HG03342 (cell line): ENCODE results near the gene SURF6.
"Not testable (repeated sequence)": the region's sequence is repeated elsewhere in the genome, so short reads cannot be mapped to it uniquely, and the experiment has no call there.

Source experiments
- ATAC-seq: cut with Tn5 transposase; IDR thresholded peaks from one replicate; pipeline ENCODE4 v1.9.1; 2021; ENCODE audit warnings: mild to moderate bottlenecking, moderate library complexity; ENCODE audit not compliant: unreplicated experiment

The SURF6 gene

GRCh38 chr9:133301253-133302230 is 34.4 kb downstream of the SURF6 start:
- no peak for ATAC-seq

DNA sequence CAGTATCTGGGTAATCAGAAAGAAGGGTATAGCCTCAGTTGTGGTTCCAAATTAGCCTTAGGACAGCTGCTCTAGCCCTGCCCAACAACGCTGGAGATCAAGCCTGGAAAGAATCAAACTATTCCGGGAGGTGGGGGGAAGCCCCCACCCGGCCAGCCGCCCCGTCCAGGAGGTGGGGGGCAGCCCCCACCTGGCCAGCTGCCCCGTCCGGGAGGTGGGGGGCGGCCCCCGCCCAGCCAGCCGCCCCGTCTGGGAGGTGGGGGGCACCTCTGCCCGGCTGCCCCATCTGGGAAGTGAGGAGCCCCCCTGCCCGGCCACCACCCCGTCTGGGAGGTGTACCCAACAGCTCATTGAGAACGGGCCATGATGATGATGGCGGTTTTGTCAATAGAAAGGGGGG is 36.0 kb downstream of the SURF6 start:
- ATAC-seq = not testable (repeated sequence)

- ATAC-seq = no peak
These were observed 41.7 kb downstream of the SURF6 start for GRCh38 chr9:133294257-133294656.

GRCh38 chr9:133290751-133291302 is 45.2 kb downstream of the SURF6 start:
- ATAC-seq = no peak

DNA sequence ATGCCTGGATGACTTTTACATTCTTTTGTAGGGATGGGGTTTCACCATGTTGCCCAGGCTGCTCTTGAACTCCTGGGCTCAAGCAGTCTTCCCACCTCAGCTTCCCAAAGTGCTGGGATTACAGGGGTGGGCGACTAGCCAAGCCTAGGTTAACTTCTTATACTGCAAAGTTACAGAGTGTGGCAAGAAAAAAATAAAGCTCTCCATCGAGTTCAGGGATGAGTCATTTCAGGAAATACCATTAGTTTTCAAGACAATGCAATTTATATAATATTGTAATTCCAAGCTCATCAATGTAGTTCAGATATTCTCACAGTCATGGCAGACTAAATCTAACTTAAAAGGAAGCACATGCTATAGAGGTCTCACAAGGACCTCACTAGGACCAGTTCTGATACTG is 49.5 kb downstream of the SURF6 start:
- ATAC-seq = no peak

DNA sequence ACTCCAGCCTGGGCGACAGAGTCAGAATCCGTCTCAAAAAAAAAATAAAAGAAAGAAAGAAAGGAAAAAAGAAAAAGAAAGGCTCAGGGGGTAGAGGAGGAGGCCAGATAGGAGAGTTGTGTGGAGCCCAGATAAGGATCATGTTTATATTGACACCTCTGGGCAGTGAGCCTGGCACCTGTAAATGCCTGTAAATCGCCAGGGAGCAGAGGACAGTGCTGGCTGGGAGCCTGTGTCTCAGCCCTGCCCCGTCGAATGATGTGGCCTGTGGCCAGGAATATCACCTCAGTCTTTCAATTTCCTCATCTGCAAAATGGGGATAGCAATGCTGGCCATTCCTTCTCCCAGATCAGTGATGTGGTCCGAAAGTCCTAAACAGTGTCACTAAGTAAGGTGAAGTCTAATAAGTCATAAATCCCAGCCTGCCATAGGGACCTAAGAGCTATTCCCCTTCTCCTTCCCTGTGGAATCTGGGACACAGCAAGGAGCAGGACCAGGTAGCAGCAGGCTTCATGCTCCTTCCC is 50.7 kb downstream of the SURF6 start:
- no peak for ATAC-seq

GRCh38 chr9:133284362-133284761 is 51.6 kb downstream of the SURF6 start:
- ATAC-seq = no peak

DNA sequence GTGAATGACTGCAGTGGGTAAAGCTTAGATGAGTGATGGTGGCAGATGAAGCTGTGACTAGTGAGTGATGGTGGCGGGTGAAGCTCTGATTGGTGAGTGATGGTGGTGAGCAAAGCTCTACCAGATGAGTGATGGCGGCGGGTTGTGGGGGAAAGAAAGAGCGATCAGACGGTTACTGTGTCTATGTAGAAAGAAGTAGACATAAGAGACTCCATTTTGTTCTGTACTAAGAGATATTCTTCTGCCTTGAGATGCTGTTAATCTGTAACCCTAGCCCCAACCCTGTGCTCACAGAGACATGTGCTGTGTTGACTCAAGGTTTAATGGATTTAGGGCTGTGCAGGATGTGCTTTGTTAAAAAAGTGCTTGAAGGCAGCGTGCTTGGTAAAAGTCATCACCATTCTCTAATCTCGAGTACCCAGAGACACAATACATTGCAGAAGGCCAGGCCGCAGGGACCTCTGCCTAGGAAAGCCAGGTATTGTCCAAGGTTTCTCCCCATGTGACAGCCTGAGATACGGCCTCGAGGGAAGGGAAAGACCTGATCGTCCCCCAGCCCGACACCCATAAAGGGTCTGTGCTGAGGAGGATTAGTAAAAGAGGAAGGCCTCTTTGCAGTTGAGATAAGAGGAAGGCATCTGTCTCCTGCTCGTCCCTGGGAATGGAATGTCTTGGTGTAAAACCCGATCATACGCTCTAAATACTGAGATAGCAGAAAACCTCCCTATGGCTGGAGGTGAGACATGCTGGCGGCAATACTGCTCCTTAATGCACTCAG is 52.5 kb downstream of the SURF6 start:
- ATAC-seq = not testable (repeated sequence)

- ATAC-seq = no peak
These were observed 53.3 kb downstream of the SURF6 start for GRCh38 chr9:133282464-133283238.

GRCh38 chr9:133280392-133280791 is 55.6 kb downstream of the SURF6 start:
- ATAC-seq = no peak
